Progenitor cell of endocrine pancreas (in vitro differentiated cells): Measurements from ENCODE around the gene HNRNPAB. TPM values are rescaled to one million over a fixed set of nuclear protein-coding genes. Genes with fewer than 3 reads are reported as not detected.
"Not testable (repeated sequence)": the region's sequence is repeated elsewhere in the genome, so short reads cannot be mapped to it uniquely, and the experiment has no call there.

Experiments
- DNase-seq: peaks from one replicate; pipeline ENCODE4 v3.0.0; 2021; ENCODE audit warnings: low spot score; ENCODE audit not compliant: unreplicated experiment
- H3K27ac Mint-ChIP-seq: 2 replicates; pipeline ENCODE4 v1.8.0; 2021; ENCODE audit warnings: mild to moderate bottlenecking, moderate library complexity, mixed read lengths
- H3K27me3 Mint-ChIP-seq: 2 replicates; pipeline ENCODE4 v1.8.0; 2021; ENCODE audit warnings: mixed read lengths
- H3K36me3 Mint-ChIP-seq: 2 replicates; pipeline ENCODE4 v1.8.0; 2022; ENCODE audit warnings: mixed read lengths; ENCODE audit not compliant: insufficient read depth
- H3K4me1 Mint-ChIP-seq: 2 replicates; pipeline ENCODE4 v1.8.0; 2021; ENCODE audit warnings: low read depth, mixed read lengths
- H3K4me3 Mint-ChIP-seq: 2 replicates; pipeline ENCODE4 v1.8.0; 2021; ENCODE audit warnings: low read depth, mild to moderate bottlenecking, moderate library complexity, mixed read lengths
- H3K9me3 Mint-ChIP-seq: 2 replicates; pipeline ENCODE4 v1.8.0; 2021; ENCODE audit warnings: low read depth, mixed read lengths
- total RNA-seq: library from RNA; stranded (reverse); gene quantifications from 2 replicates; pipeline ENCODE4 v1.2.1, GENCODE V29; 2021
- TF ChIP-seq, protein P1 (sequence below): fragments of 200-600 bp; sonication (generic); IDR thresholded peaks from one replicate; pipeline ENCODE4 v1.5.0; 2021; ENCODE audit warnings: antibody characterized with exemption, mild to moderate bottlenecking; ENCODE audit not compliant: unreplicated experiment

The HNRNPAB gene
- total RNA-seq, 1 donor from 2014 or later: 214 TPM

DNA sequence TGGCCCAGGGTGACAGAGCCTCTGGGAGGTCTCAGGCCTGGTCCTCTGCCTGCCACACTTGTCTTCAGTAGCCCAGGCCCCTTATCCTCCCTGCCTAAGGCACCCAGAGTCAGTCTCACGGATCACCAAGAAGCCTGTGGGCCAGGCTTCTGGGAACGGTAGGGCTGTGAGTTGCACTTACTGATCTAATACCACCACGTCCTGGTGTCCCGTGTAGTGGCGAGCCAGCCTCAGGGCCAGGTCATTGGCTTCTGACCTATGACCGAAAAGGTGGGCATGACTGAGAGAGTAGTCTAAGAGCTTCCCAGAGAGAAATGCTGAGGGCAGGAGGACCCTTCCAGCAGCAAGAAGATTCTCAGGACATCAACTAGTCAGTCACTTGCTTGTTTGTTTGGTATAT lies 20.8 kb downstream of the HNRNPAB start:
- DNase-seq: no peak

DNA sequence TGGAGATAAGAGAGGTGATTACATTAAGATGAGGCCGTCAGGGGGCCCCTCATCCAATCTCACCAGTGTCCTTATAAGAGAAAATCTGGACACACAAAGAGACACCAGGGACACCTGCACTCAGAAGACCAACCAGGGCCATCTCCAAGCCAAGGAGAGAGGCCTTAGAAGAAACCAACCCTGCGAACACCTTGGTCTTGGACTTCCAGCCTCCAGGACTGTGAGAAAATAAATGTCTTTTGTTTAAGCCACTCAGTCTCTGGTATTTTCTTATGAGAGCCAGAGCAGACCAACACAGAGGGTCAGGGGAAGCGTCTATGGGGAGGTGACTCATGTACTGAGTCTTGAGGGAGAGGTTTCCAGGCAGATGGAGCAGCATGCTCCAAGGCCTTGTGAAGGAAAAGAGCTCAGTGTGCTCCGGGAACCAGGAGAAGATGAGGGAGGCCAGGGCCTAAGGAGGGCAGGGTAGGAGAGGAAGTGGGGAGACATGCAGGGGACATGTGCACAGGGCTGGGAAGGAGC lies 22.9 kb downstream of the HNRNPAB start:
- peaks cover 35% of the 10 kb centered on the region for H3K36me3 Mint-ChIP-seq
- DNase-seq: no peak
- peaks cover 13% of the 10 kb centered on the region for H3K4me1 Mint-ChIP-seq
- no peak overlapping the region for H3K27ac Mint-ChIP-seq
- no peaks in the 10 kb centered on the region for H3K27me3 Mint-ChIP-seq
- H3K9me3 Mint-ChIP-seq: no peaks in the 10 kb centered on the region
- TF ChIP-seq, protein P1, sequence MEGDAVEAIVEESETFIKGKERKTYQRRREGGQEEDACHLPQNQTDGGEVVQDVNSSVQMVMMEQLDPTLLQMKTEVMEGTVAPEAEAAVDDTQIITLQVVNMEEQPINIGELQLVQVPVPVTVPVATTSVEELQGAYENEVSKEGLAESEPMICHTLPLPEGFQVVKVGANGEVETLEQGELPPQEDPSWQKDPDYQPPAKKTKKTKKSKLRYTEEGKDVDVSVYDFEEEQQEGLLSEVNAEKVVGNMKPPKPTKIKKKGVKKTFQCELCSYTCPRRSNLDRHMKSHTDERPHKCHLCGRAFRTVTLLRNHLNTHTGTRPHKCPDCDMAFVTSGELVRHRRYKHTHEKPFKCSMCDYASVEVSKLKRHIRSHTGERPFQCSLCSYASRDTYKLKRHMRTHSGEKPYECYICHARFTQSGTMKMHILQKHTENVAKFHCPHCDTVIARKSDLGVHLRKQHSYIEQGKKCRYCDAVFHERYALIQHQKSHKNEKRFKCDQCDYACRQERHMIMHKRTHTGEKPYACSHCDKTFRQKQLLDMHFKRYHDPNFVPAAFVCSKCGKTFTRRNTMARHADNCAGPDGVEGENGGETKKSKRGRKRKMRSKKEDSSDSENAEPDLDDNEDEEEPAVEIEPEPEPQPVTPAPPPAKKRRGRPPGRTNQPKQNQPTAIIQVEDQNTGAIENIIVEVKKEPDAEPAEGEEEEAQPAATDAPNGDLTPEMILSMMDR: no peak
- no peak overlapping the region for H3K4me3 Mint-ChIP-seq

More for the DNA sequence above, 20.8 kb downstream of the HNRNPAB start:
- H3K9me3 Mint-ChIP-seq: no peaks in the 10 kb centered on the region
- H3K4me3 Mint-ChIP-seq: no peak overlapping the region
- no peak overlapping the region for H3K27ac Mint-ChIP-seq
- H3K27me3 Mint-ChIP-seq: no peaks in the 10 kb centered on the region
- H3K36me3 Mint-ChIP-seq: peaks cover 42% of the 10 kb centered on the region
- TF ChIP-seq, protein P1: no peak
- no peaks in the 10 kb centered on the region for H3K4me1 Mint-ChIP-seq

DNA sequence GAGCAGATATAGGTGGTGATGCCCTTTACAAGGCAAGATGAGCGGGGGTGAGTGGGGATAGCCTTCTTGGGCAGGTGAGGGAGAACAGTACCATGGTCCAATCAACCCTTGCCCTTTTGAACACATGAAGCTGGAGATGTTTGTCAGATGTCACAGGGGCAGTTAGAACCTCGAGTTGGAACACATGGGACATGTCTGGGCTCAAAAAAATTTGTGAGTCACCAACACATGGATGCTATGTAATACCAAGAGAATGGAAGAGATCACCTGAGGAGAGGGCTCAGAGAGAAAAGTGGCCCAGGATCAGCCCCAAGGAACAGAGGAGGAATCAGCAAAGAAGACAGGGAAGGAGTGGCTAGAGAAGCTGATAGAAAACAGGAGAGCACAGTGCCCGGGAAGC lies 23.6 kb downstream of the HNRNPAB start:
- Mint-ChIP-seq H3K4me1 (peaks cover 13% of the 10 kb centered on the region), H3K27me3 (no peaks in the 10 kb centered on the region), H3K27ac (no peak overlapping the region), H3K9me3 (no peaks in the 10 kb centered on the region), H3K4me3 (no peak overlapping the region), H3K36me3 (peaks cover 35% of the 10 kb centered on the region)
- no peak for DNase-seq
- TF ChIP-seq, protein P1: no peak

DNA sequence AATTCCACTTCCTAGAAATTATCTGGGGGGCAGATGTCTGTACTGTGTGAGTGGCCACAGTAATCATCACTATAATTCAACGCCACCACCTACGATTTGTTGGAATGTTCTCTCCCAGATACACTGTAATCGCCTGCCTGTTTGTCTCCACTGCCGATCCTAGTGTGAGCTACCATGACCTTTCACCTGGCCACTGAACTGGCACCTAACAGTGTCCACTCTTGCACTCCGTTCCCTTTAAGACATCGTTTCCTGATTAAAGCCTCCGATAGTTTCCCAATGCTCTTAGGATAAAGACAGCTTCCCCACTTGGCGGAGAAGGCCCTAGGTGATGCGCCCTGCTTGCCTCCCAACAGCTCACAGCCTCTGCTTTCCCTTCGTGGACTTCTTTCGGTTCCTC lies 24.3 kb downstream of the HNRNPAB start:
- no peak overlapping the region for H3K27ac Mint-ChIP-seq
- peaks cover 13% of the 10 kb centered on the region for H3K4me1 Mint-ChIP-seq
- no peak for DNase-seq
- H3K36me3 Mint-ChIP-seq: peaks cover 33% of the 10 kb centered on the region
- H3K4me3 Mint-ChIP-seq: no peak overlapping the region
- H3K27me3 Mint-ChIP-seq: no peaks in the 10 kb centered on the region
- TF ChIP-seq, protein P1: no peak
- H3K9me3 Mint-ChIP-seq: no peaks in the 10 kb centered on the region

DNA sequence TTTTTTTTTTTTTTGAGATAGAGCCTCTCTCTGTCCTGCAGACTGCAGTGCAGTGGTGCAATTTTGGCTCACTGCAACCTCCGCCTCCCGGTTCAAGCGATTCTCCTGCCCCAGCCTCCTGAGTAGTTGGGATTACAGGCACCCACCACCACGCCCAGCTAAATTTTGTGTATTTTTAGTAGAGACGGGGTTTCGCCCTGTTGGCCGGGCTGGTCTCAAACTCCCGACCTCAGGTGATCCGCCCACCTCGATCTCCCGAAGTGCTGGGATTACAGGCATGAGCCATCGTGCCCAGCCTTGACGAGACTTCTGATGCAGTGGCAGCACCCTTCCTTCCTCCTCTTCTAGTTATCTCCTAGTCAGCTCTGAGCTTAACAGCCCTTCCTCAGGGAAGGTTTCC lies 24.8 kb downstream of the HNRNPAB start:
- peaks cover 33% of the 10 kb centered on the region for H3K36me3 Mint-ChIP-seq
- not testable (repeated sequence) for H3K27me3 Mint-ChIP-seq, DNase-seq, H3K9me3 Mint-ChIP-seq, H3K4me3 Mint-ChIP-seq
- peaks cover 13% of the 10 kb centered on the region for H3K4me1 Mint-ChIP-seq
- peak overlapping the region; percentile 75 for H3K27ac Mint-ChIP-seq

DNA sequence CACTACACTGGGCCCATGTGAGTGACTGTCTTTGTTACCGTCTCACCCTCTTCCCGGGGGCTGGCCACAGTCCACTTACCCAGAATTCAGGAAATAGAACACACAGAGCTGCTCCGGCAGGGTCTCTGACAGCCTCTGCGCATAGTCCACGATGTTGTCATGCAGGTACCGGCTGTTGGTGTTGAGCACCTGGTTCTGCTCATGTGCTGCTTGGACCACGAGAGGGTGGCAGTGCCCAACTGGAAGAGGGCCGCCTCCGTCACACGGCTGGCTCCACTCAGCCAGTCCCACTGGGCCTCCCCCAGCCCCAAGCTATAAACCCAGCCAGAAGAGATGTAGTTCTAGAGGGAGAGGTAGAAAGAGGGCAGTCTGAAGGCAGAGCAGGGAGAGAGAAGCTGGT lies 25.5 kb downstream of the HNRNPAB start:
- DNase-seq: no peak
- Mint-ChIP-seq H3K4me3 (no peak overlapping the region), H3K9me3 (no peaks in the 10 kb centered on the region), H3K4me1 (peaks cover 13% of the 10 kb centered on the region), H3K36me3 (peaks cover 32% of the 10 kb centered on the region), H3K27ac (no peak overlapping the region), H3K27me3 (no peaks in the 10 kb centered on the region)
- TF ChIP-seq, protein P1: no peak
